ENCODE results near the gene CHIC2.

Gene CHIC2

DNA sequence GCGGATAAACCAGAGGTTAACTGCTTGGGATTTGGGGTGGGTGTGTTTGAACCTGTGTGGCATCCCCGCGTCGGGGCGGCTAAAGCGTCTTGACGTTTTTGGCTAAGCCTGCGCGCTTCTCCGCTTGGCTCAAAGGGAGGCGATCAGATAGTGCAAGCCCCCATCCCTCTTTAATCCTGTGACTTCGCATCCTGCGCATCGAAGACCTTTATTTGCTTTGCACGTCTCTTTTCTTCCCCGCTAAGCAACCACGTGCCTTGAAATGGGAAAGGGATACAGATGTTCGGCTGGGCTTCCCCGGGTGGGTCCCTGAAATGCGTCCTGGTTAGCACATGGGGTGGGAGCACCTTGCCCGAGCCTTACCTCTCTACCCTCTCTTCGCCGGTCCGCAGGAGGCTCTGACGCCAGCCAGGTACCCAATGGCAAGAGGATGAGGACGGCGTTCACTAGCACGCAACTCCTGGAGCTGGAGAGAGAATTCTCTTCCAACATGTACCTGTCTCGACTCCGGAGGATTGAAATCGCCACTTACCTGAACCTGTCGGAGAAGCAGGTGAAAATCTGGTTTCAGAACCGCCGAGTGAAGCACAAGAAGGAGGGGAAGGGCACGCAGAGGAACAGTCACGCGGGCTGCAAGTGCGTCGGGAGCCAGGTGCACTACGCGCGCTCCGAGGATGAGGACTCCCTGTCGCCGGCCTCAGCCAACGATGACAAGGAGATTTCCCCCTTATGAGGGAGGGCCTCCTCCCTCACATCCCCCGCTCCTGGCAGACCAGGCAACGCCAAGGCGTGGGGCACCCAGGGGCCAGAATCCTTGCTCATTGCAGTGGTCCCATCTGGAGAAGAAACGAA, 37.0 kb upstream of the CHIC2 start:
- TF ChIP-seq, protein P1, sequence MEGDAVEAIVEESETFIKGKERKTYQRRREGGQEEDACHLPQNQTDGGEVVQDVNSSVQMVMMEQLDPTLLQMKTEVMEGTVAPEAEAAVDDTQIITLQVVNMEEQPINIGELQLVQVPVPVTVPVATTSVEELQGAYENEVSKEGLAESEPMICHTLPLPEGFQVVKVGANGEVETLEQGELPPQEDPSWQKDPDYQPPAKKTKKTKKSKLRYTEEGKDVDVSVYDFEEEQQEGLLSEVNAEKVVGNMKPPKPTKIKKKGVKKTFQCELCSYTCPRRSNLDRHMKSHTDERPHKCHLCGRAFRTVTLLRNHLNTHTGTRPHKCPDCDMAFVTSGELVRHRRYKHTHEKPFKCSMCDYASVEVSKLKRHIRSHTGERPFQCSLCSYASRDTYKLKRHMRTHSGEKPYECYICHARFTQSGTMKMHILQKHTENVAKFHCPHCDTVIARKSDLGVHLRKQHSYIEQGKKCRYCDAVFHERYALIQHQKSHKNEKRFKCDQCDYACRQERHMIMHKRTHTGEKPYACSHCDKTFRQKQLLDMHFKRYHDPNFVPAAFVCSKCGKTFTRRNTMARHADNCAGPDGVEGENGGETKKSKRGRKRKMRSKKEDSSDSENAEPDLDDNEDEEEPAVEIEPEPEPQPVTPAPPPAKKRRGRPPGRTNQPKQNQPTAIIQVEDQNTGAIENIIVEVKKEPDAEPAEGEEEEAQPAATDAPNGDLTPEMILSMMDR (IDR thresholded peaks at IDR 0.05), result no peak

DNA sequence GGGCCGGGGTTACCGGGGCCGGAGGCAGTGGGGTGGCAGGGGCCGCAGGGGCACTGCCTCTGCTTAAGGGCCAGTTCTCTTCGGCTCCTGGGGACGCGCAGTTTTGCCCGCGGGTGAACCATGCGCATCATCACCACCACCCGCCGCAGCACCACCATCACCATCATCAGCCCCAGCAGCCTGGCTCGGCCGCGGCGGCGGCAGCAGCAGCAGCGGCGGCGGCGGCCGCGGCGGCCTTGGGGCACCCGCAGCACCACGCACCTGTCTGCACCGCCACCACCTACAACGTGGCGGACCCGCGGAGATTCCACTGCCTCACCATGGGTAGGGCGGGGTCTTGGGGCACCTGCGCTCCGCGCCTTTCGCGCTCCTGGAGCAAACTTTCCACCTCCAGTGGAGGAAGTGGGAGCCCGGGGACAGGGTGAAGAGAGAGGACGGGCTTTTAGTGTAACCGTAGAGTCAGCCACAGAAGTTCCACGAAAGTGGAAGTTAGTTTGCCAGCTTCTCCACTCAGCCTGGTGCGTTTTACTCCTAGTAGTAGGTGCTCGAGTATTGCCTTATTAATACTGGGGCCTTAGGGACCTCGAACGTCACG, 36.3 kb upstream of the CHIC2 start:
- TF ChIP-seq, protein P1 (IDR thresholded peaks at IDR 0.05), result no peak

DNA sequence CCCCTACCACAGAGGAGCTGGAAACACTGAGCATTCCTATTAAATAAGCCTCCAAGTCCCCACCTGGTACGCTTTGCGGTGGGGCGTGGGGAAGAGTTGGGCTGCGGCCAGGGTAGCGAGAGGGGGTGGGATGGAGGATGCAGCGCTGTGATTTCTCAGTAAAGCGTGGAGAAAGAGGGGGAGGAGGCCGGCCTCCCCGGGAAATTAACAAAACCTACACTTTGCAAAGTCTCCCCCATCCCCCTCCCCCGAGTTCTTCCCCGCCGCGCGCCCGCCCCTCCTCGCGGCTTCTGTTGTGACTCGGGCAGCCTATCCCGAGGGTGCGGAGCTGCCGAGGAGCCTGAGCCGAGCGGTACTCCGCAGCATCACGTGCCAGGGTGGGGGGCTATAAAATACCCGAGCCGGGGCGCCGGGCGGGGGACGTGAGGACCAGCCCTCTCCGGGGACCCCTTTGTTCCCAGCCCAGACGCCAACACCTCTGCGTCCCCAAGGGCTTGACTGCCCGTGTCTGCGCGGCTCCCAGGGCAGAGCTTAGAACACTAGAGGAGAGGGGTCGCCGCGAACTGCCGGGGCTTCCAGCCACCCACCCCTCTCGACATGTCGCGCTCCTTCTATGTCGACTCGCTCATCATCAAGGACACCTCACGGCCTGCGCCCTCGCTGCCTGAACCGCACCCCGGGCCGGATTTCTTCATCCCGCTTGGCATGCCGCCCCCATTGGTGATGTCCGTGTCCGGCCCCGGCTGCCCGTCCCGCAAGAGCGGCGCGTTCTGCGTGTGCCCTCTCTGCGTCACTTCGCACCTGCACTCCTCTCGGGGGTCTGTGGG, 35.6 kb upstream of the CHIC2 start, which contains the start of gene GSX2:
GSX2 (plus strand) TSS at position 416 of the 827 bp plus-strand sequence; CDS start at position 598, 182 bp downstream.
- TF ChIP-seq, protein P1 (IDR thresholded peaks at IDR 0.05), result no peak

- TF ChIP-seq, protein P1 (IDR thresholded peaks at IDR 0.05), result no peak
Observed at GRCh38 chr4:54099287-54099747, 34.9 kb upstream of the CHIC2 start.

DNA sequence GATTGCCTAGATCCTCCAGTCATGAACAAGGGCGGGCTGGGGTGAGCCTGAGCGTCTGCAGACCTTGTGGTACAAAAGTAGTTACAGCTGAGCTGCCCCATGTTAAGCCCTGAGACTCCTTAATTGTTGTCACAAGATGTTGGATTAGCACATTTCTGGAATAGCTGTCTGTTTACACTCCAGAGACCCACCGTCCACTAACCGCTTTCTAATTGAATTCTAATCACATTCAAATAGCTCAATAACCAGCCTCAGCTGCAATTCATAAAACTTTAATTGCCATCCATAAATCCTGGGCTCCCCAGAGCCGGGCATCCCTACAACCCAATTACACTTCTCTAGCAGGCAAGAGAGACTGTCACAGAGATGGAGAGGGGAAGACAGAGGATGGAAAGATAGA, 34.0 kb upstream of the CHIC2 start:
- TF ChIP-seq, protein P1 (IDR thresholded peaks at IDR 0.05), result no peak

- TF ChIP-seq, protein P1 (IDR thresholded peaks at IDR 0.05), result no peak
Observed at GRCh38 chr4:54097152-54097551, 32.7 kb upstream of the CHIC2 start.

DNA sequence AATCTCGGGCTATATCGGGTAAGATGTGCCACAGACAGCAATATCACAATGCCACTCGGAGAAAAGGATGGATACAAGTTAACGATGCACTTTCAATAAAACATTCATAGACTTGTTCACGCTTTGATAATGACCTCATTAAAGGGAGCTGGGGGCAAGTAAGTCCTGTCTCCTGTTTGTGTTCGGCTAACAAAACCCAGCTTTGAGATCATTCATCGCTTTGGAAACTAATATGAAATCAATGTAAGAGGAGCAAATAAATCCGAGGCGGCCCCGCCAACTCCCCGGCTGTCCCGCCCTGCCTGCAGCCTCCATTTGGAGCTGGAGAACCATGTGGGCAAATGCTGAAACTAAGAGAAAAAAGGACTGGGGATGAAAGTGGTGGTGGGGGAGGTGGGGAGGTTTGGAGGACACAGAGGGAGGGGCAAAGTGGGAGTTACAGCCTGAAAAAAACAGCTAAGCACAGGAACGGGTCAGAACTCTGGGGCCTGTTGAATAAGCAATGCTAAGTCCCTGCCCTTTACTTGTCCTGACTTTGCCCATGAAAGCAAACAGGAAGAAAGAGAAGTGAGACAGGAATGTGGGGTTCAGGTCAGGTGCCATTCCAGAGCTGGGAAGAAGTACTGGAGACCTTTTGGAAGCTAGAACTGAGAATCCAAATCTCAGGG, 32.0 kb upstream of the CHIC2 start:
- TF ChIP-seq, protein P1 (IDR thresholded peaks at IDR 0.05), result no peak

Measured in LNCAP (cell line).